ENCODE results near the gene KLB. TPM values are rescaled to one million over a fixed set of nuclear protein-coding genes. Genes with fewer than 3 reads are reported as not detected.
"Not testable (repeated sequence)": the region's sequence is repeated elsewhere in the genome, so short reads cannot be mapped to it uniquely, and the experiment has no call there.

Gene KLB
- total RNA-seq (2022) = 0.07 and 0.09 TPM in 2 replicates
- percentile 5 among the genes with signal in this experiment for Bru-seq, nascent RNA
- percentile 2 among the genes with signal in this experiment for BruChase-seq, experiment 1, labeled RNA remaining after a 6-hour chase
- percentile 8 among the genes with signal in this experiment for BruChase-seq, experiment 2, labeled RNA remaining after a 2-hour chase
- long read RNA-seq, partial matches to known transcripts = 0 of 1 reads
- long read RNA-seq, other reads (novel, unspliced or antisense) = 1 of 1 reads

DNA sequence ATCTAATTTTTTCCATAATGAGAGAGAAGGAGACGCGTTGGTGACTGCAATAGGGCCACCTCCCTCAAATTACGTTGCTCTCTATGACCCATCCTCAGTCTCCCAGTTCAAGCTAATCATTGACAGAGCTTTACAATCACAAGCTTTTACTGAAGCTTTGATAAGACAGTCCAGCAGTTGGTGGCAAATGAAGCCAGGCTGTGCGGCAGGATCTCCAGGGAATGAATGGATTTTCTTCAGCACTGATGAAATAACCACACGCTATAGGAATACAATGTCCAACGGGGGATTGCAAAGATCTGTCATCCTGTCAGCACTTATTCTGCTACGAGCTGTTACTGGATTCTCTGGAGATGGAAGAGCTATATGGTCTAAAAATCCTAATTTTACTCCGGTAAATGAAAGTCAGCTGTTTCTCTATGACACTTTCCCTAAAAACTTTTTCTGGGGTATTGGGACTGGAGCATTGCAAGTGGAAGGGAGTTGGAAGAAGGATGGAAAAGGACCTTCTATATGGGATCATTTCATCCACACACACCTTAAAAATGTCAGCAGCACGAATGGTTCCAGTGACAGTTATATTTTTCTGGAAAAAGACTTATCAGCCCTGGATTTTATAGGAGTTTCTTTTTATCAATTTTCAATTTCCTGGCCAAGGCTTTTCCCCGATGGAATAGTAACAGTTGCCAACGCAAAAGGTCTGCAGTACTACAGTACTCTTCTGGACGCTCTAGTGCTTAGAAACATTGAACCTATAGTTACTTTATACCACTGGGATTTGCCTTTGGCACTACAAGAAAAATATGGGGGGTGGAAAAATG lies at the start of gene KLB:
Gene KLB (plus strand): TSS at position 168 of the 821 bp plus-strand sequence. CDS start 20 bp downstream, at position 188.
- H3K36me3 Mint-ChIP-seq (ENCODE audit: insufficient read depth, unreplicated experiment) = no peaks in the 10 kb centered on the region
- no peaks in the 10 kb centered on the region for H3K9me3 Mint-ChIP-seq (ENCODE audit: low read depth, unreplicated experiment)
- H3K4me3 Mint-ChIP-seq (ENCODE audit: low read depth, unreplicated experiment) = peak within 1 kb of the TSS; percentile 60
- DNase-seq = no peak
- intact Hi-C loops (cut with micrococcal nuclease; ENCODE audit: unreplicated experiment) = no loop called here
- peaks cover 9% of the 10 kb centered on the region for H3K4me1 Mint-ChIP-seq (ENCODE audit: low read depth, unreplicated experiment)
- TF ChIP-seq, protein P1, sequence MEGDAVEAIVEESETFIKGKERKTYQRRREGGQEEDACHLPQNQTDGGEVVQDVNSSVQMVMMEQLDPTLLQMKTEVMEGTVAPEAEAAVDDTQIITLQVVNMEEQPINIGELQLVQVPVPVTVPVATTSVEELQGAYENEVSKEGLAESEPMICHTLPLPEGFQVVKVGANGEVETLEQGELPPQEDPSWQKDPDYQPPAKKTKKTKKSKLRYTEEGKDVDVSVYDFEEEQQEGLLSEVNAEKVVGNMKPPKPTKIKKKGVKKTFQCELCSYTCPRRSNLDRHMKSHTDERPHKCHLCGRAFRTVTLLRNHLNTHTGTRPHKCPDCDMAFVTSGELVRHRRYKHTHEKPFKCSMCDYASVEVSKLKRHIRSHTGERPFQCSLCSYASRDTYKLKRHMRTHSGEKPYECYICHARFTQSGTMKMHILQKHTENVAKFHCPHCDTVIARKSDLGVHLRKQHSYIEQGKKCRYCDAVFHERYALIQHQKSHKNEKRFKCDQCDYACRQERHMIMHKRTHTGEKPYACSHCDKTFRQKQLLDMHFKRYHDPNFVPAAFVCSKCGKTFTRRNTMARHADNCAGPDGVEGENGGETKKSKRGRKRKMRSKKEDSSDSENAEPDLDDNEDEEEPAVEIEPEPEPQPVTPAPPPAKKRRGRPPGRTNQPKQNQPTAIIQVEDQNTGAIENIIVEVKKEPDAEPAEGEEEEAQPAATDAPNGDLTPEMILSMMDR (IDR thresholded peaks at IDR 0.05; ENCODE audit: unreplicated experiment) = no peak
- CTCF ChIA-PET = no interaction called here
- H3K27me3 Mint-ChIP-seq (ENCODE audit: unreplicated experiment) = no peaks in the 10 kb centered on the region
- no TSS peak for BruUV-seq (replicated peaks)
- H3K27ac Mint-ChIP-seq (ENCODE audit: unreplicated experiment) = no peak within 1 kb of the TSS

DNA sequence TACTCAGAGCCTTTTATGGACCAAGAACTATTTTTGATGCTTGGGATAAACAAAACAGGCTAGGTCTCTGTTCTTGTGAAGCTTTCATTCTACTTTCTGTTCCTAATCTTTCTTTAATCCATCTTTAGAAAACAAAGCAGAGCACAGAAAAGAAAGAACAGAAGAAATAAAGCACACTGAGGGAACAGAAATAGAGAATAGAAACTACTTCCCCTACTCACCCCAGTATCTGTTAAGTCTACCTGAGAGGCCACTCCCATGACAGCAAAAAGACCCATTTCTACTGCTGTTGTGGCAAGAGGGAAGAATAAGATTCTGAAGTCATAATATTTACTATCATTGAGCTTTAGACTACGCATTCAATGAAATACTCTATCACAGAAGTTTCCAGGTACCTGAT lies 49.7 kb upstream of the KLB start:
- Mint-ChIP-seq H3K27ac (ENCODE audit: unreplicated experiment) (no peak overlapping the region), H3K4me1 (ENCODE audit: low read depth, unreplicated experiment) (peaks cover 21% of the 10 kb centered on the region), H3K4me3 (ENCODE audit: low read depth, unreplicated experiment) (no peak overlapping the region), H3K9me3 (ENCODE audit: low read depth, unreplicated experiment) (no peaks in the 10 kb centered on the region), H3K27me3 (ENCODE audit: unreplicated experiment) (no peaks in the 10 kb centered on the region), H3K36me3 (ENCODE audit: insufficient read depth, unreplicated experiment) (peaks cover 14% of the 10 kb centered on the region)
- intact Hi-C loops (cut with micrococcal nuclease; ENCODE audit: unreplicated experiment) = loop anchor here (10.0 kb wide), 1 partner anchor 98 kb away; the partner anchor contains the start of genes LIAS and RPL9
- DNase-seq = no peak
- no TSS peak for BruUV-seq (replicated peaks)
- CTCF ChIA-PET = no interaction called here
- TF ChIP-seq, protein P1 (IDR thresholded peaks at IDR 0.05; ENCODE audit: unreplicated experiment) = no peak

DNA sequence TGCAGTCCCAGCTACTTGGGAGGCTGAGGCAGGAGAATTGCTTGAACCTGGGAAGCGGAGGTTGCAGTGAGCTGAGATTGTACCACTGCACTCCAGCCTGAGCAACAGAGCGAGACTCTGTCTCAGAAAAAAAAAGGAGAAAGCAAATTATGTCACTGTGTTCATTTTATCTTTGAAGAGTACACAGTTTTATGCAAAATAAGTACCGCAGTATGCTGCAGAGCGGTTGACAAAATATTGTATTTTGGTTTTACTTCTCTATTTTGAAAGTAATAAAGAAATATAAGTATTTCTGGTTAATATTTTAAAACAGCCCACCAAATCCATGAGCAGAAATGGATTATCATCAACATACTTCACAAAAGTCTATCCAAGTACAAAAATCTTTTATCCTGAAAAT lies 46.1 kb upstream of the KLB start:
- H3K9me3 Mint-ChIP-seq (ENCODE audit: low read depth, unreplicated experiment); BruUV-seq (replicated peaks); H3K27me3 Mint-ChIP-seq (ENCODE audit: unreplicated experiment); intact Hi-C loops (cut with micrococcal nuclease; ENCODE audit: unreplicated experiment); H3K4me3 Mint-ChIP-seq (ENCODE audit: low read depth, unreplicated experiment); H3K27ac Mint-ChIP-seq (ENCODE audit: unreplicated experiment); DNase-seq; CTCF ChIA-PET: not testable (repeated sequence)
- peaks cover 15% of the 10 kb centered on the region for H3K36me3 Mint-ChIP-seq (ENCODE audit: insufficient read depth, unreplicated experiment)
- H3K4me1 Mint-ChIP-seq (ENCODE audit: low read depth, unreplicated experiment) = peaks cover 20% of the 10 kb centered on the region

DNA sequence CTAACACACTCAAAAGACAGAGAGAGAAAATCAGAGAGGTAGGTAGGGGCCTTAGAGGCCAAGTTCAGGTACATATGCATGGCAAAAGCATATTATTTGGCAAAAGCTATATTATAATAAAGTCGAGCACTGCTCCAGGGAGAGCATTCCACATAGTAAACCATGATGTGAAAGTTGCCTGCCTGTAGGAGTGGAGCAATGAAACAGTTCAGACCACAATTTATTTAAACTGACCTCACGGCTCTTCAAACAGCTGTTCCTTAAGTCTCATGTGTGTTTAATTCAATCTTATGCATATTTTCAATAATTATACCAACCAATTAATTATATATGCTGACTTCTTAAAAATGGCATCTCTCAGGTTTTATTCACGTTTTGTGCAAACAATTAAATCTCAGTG lies 43.9 kb upstream of the KLB start:
- no peak overlapping the region for H3K4me3 Mint-ChIP-seq (ENCODE audit: low read depth, unreplicated experiment)
- CTCF ChIA-PET = no interaction called here
- BruUV-seq (replicated peaks) = no TSS peak
- peaks cover 20% of the 10 kb centered on the region for H3K4me1 Mint-ChIP-seq (ENCODE audit: low read depth, unreplicated experiment)
- H3K27ac Mint-ChIP-seq (ENCODE audit: unreplicated experiment) = no peak overlapping the region
- no peaks in the 10 kb centered on the region for H3K9me3 Mint-ChIP-seq (ENCODE audit: low read depth, unreplicated experiment)
- TF ChIP-seq, protein P1 (IDR thresholded peaks at IDR 0.05; ENCODE audit: unreplicated experiment) = no peak
- H3K36me3 Mint-ChIP-seq (ENCODE audit: insufficient read depth, unreplicated experiment) = peaks cover 27% of the 10 kb centered on the region
- intact Hi-C loops (cut with micrococcal nuclease; ENCODE audit: unreplicated experiment) = no loop called here
- H3K27me3 Mint-ChIP-seq (ENCODE audit: unreplicated experiment) = no peaks in the 10 kb centered on the region
- no peak for DNase-seq
